HCT116 (cell line): ENCODE results near the gene VAMP3.

ENCODE experiments used
- EZH2 ChIP-seq: fragments of 200-600 bp; sonication (generic); IDR thresholded peaks from 2 replicates; pipeline ENCODE4 v1.6.1; 2017; ENCODE audit warnings: antibody characterized with exemption, mixed run types
- EZH2phosphoT487 ChIP-seq: fragments of 200-600 bp; IDR thresholded peaks from 2 replicates; pipeline ENCODE4 v1.6.1; 2018; ENCODE audit warnings: antibody characterized with exemption, borderline replicate concordance
- POLR2A ChIP-seq: IDR thresholded peaks from 2 replicates; pipeline ENCODE4 v1.7.0; 2011; ENCODE audit warnings: borderline replicate concordance; ENCODE audit not compliant: insufficient read depth, insufficient read length; ENCODE audit errors: extremely low read depth
- REST ChIP-seq: IDR thresholded peaks from 2 replicates; pipeline ENCODE4 v1.6.1; 2012; ENCODE audit warnings: low read depth
- TF ChIP-seq, protein P1 (sequence below), 3 experiments: fragments of 200-600 bp in 1 of 3; sonication (generic) in 1 of 3; IDR thresholded peaks in 2 of 3; conservative IDR thresholded peaks in 1 of 3; 2 replicates each; pipeline ENCODE4 v1.5.1; 2012 to 2017; ENCODE audit warnings: low read depth in 2 of 3, low read length in 2 of 3, antibody characterized with exemption in 1 of 3, borderline replicate concordance in 1 of 3, control low read depth in 1 of 3, mild to moderate bottlenecking in 1 of 3, mixed read lengths in 1 of 3, mixed run types in 1 of 3, moderate library complexity in 1 of 3; ENCODE audit not compliant: insufficient read depth in 1 of 3

DNA sequence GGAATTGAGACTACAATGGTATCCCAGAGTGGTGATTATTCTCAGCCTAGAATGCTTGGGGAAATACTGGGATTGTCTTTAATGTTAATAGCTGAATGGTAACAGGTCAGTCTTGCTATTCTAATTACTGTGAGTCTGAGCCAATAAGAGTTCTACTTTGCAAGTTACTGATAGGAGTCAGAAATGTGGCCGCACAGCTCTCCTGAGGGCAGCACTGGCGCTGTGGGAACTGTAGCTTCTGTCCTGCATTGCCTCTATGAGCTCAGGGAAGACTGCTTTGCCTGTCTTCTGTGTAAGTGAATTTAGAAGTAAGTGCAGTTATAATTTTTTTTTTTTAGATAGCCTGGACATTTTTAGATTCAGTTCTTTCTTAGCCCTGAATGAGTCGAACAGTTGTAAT, 10.0 kb upstream of the VAMP3 start:
- TF ChIP-seq, protein P1, sequence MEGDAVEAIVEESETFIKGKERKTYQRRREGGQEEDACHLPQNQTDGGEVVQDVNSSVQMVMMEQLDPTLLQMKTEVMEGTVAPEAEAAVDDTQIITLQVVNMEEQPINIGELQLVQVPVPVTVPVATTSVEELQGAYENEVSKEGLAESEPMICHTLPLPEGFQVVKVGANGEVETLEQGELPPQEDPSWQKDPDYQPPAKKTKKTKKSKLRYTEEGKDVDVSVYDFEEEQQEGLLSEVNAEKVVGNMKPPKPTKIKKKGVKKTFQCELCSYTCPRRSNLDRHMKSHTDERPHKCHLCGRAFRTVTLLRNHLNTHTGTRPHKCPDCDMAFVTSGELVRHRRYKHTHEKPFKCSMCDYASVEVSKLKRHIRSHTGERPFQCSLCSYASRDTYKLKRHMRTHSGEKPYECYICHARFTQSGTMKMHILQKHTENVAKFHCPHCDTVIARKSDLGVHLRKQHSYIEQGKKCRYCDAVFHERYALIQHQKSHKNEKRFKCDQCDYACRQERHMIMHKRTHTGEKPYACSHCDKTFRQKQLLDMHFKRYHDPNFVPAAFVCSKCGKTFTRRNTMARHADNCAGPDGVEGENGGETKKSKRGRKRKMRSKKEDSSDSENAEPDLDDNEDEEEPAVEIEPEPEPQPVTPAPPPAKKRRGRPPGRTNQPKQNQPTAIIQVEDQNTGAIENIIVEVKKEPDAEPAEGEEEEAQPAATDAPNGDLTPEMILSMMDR (IDR thresholded peaks at IDR 0.05 in 2 of 3, conservative IDR thresholded peaks at IDR 0.05 in 1 of 3; ENCODE audit: borderline replicate concordance in 1 of 3, insufficient read depth in 1 of 3, low read depth in 2 of 3, low read length in 2 of 3) = no peak
- TF ChIP-seq EZH2 (no peak), EZH2phosphoT487 (no peak), REST (no peak), POLR2A (no peak)
